IgD-negative memory B cell (primary cell): ENCODE data around the gene RPS17. TPM values are rescaled to one million over a fixed set of nuclear protein-coding genes. Genes with fewer than 3 reads are reported as not detected.
"Not testable (repeated sequence)": the region's sequence is repeated elsewhere in the genome, so short reads cannot be mapped to it uniquely, and the experiment has no call there.

Experiments used
- H3K27ac Mint-ChIP-seq, 3 donors: one replicate each; pipeline ENCODE4 v1.8.0; 2020 to 2022; ENCODE audit warnings: mild to moderate bottlenecking in 3 of 3, mixed read lengths in 3 of 3, moderate library complexity in 1 of 3
- H3K27me3 Mint-ChIP-seq: one replicate; pipeline ENCODE4 v1.8.0; 2021; ENCODE audit warnings: mixed read lengths
- H3K36me3 Mint-ChIP-seq: one replicate; pipeline ENCODE4 v1.8.0; 2020; ENCODE audit warnings: mild to moderate bottlenecking, mixed read lengths
- H3K4me1 Mint-ChIP-seq, 3 donors: one replicate each; pipeline ENCODE4 v1.8.0; 2020 to 2022; ENCODE audit warnings: mixed read lengths in 3 of 3, mild to moderate bottlenecking in 1 of 3
- H3K4me3 Mint-ChIP-seq, 4 donors: one replicate each; pipeline ENCODE4 v1.8.0; 2020 to 2022; ENCODE audit warnings: mild to moderate bottlenecking in 4 of 4, mixed read lengths in 4 of 4, moderate library complexity in 3 of 4
- H3K9me3 Mint-ChIP-seq, 3 donors: one replicate each; pipeline ENCODE4 v1.8.0; 2020 to 2021; ENCODE audit warnings: mixed read lengths in 3 of 3, mild to moderate bottlenecking in 1 of 3
- polyA plus RNA-seq: library from polyadenylated mRNA; unstranded; fragments of 300-500 nt; fragmentation: Illumina TruSeq; gene quantifications from one replicate; pipeline ENCODE4 v1.2.3, GENCODE V29; 2021

Gene RPS17
- polyA plus RNA-seq, 1 donor from 2014 or later, result 1,332 TPM

GRCh38 chr15:82538961-82539690 lies 1.1 kb downstream of the RPS17 start:
- H3K4me3 Mint-ChIP-seq, result peak overlapping the region; percentile 96 to 99 (median 98)
- H3K4me1 Mint-ChIP-seq, result peaks cover 11 to 19% (median 18%) of the 10 kb centered on the region in 3 donors
- no peaks in the 10 kb centered on the region for H3K27me3 Mint-ChIP-seq
- peak overlapping the region; percentile 97 to 98 (median 98) for H3K27ac Mint-ChIP-seq
- no peaks in the 10 kb centered on the region for H3K9me3 Mint-ChIP-seq
- H3K36me3 Mint-ChIP-seq, result peaks cover 13% of the 10 kb centered on the region

GRCh38 chr15:82537351-82537908 lies 2.8 kb downstream of the RPS17 start:
- no peaks in the 10 kb centered on the region for H3K9me3 Mint-ChIP-seq
- peaks cover 11 to 19% (median 18%) of the 10 kb centered on the region in 3 donors for H3K4me1 Mint-ChIP-seq
- peak overlapping the region in 2 of 3 donors; percentile 2 to 76 for H3K27ac Mint-ChIP-seq
- H3K27me3 Mint-ChIP-seq, result no peaks in the 10 kb centered on the region
- peaks cover 13% of the 10 kb centered on the region for H3K36me3 Mint-ChIP-seq
- peak overlapping the region in 3 of 4 donors; percentile 49 to 98 (median 83) for H3K4me3 Mint-ChIP-seq

GRCh38 chr15:82536409-82537350 lies 3.6 kb downstream of the RPS17 start:
- Mint-ChIP-seq H3K36me3 (peaks cover 13% of the 10 kb centered on the region), H3K27ac (peak overlapping the region in 1 of 3 donors; percentile 34), H3K27me3 (no peaks in the 10 kb centered on the region), H3K9me3 (no peaks in the 10 kb centered on the region), H3K4me3 (peak overlapping the region in 2 of 4 donors; percentile 5 to 98), H3K4me1 (peaks cover 11 to 19% (median 18%) of the 10 kb centered on the region in 3 donors)

DNA sequence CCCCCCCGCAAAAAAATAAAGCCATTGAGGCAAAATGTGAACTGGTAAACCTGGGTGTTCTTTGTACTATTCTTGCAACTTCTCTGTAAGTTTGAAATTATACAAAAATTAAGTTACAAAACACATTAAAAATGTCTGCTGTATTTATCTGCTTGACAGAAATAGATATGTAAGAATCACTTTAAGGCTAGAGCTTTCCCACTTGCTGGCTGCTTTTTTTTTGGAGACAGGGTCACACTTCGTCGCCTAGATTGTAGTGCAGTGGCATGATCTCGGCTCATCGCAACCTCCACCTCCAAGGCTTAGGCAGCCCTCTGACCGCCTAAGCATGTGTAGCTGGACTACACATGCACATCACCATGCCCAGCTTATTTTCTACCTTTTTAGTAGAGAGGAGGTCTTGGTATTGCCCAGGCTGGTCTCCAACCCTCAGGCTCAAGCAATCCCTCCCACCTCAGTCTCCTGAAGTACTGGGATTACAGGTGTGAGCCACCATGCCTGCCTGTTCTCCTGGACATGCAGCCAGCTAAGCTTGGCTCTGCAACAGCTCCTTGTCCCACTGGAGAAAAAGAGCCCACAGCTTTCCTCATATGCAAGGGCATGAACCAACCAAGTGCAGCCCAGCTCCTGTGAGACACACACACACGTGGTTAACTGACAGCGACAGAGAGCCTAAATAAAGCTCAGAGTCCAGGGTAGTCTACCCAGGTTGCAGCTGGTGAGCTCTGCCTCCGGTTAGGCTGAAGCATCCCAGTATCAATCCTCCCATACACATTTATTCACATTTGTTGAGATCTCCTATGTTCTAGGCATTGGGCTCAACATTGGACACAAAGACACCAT lies 4.5 kb downstream of the RPS17 start:
- Mint-ChIP-seq H3K27me3 (no peaks in the 10 kb centered on the region), H3K4me1 (peaks cover 14 to 17% (median 16%) of the 10 kb centered on the region in 3 donors), H3K9me3 (no peaks in the 10 kb centered on the region), H3K27ac (no peak overlapping the region), H3K36me3 (peaks cover 13% of the 10 kb centered on the region), H3K4me3 (peak overlapping the region in 2 of 4 donors; percentile 5 to 53)

- H3K4me1 Mint-ChIP-seq, result peaks cover 11 to 18% (median 17%) of the 10 kb centered on the region in 3 donors
- peaks cover 13% of the 10 kb centered on the region for H3K36me3 Mint-ChIP-seq
- not testable (repeated sequence) for H3K9me3 Mint-ChIP-seq, H3K27me3 Mint-ChIP-seq, H3K27ac Mint-ChIP-seq, H3K4me3 Mint-ChIP-seq
Measured at GRCh38 chr15:82535151-82535550, 5.1 kb downstream of the RPS17 start.

DNA sequence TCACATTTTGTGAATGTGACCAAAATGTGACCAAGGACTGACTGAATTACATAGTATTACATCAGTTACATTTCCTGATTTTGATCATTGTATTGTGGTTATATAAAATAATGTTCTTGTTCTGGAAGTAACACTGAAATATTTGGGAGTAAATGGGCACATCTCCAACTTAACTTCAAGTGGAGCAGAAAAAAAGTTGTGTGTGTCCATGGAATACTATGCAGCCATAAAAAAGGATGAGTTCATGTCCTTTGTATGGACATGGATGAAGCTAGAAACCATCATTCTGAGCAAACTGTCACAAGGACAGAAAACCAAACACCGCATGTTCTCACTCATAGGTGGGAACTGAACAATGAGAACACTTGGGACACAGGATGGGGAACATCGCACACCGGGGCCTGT lies 5.8 kb downstream of the RPS17 start:
- not testable (repeated sequence) for H3K27me3 Mint-ChIP-seq, H3K4me3 Mint-ChIP-seq, H3K27ac Mint-ChIP-seq, H3K9me3 Mint-ChIP-seq
- H3K36me3 Mint-ChIP-seq, result peaks cover 13% of the 10 kb centered on the region
- peaks cover 6 to 18% (median 17%) of the 10 kb centered on the region in 3 donors for H3K4me1 Mint-ChIP-seq

DNA sequence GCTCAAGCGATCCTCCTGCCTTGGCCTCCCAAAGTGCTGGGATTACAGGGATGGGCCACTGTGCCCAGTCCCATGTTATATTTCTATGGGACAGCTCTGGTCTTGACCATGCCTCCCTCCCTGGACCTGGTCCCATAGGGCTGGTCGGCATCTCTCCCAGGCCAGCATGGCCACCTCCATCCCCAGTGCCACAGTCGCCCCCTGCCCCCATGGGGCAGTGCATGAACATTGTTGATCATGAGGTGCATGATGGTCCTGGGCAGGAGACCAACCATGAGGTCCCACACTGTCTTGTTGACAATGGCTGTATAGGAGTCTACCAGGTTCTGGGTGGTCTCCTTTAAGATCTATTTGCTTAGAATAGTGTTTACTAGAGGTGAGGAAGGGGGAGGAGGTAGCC lies 6.5 kb downstream of the RPS17 start:
- Mint-ChIP-seq H3K4me1 (peaks cover 2 to 13% (median 12%) of the 10 kb centered on the region in 3 donors), H3K27ac (no peak overlapping the region), H3K27me3 (no peaks in the 10 kb centered on the region), H3K36me3 (peaks cover 11% of the 10 kb centered on the region), H3K4me3 (no peak overlapping the region), H3K9me3 (no peaks in the 10 kb centered on the region)

GRCh38 chr15:82532991-82533481 lies 7.2 kb downstream of the RPS17 start:
- peaks cover 11% of the 10 kb centered on the region for H3K36me3 Mint-ChIP-seq

GRCh38 chr15:82532383-82532990 lies 7.8 kb downstream of the RPS17 start:
- no peaks in the 10 kb centered on the region for H3K27me3 Mint-ChIP-seq
- no peak overlapping the region for H3K27ac Mint-ChIP-seq
- H3K36me3 Mint-ChIP-seq, result peaks cover 11% of the 10 kb centered on the region
- peaks cover 0 to 9% (median 7%) of the 10 kb centered on the region in 3 donors for H3K4me1 Mint-ChIP-seq
- no peak overlapping the region for H3K4me3 Mint-ChIP-seq
- H3K9me3 Mint-ChIP-seq, result no peaks in the 10 kb centered on the region

More at GRCh38 chr15:82532991-82533481, 7.2 kb downstream of the RPS17 start:
- Mint-ChIP-seq H3K4me3 (peak overlapping the region in 1 of 4 donors; percentile 17), H3K27me3 (no peaks in the 10 kb centered on the region), H3K4me1 (peaks cover 0 to 12% (median 11%) of the 10 kb centered on the region in 3 donors), H3K9me3 (no peaks in the 10 kb centered on the region), H3K27ac (no peak overlapping the region)

DNA sequence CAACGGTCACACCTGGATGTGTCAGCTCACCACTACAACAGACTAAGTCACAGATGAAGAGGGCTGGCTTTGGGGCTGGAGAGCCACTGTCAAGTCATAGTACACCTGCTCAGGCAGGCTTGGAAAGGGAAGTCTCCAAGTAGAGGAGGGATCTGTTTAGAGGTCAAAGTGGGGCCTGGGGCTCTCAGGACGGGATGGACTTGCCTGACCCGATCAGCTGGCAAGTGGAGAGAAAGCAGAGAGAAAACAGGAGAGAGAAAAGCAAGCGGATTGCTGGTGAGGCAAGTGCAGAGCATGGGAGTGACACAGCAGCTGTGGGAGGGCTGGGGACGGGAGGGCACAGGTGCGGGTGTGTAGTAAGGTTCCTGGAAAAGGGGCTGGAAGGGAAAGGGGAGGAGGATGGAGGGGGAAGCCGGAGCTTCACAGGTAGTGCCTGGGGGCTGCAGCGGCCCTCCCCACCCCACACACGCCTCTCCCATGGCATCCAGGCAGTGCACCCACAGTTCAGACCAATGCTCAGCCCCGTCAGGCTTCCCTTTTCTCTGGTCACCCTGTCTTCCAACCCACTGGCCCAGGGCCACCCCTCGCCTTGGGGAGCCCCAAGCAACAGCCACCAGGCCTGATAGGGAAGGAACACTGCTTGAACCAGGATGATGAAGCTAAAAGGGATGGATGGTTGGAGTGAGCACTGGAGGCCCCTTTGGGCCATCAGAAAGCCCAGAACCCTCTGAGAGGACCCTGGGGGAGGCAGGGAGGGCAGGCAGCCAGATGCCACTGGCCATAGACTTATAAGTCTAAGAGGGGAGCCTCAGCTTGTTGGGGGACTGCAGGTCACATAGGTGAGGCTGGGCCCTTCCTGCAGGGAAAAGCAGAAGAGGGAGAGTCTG lies 8.5 kb downstream of the RPS17 start:
- no peaks in the 10 kb centered on the region for H3K9me3 Mint-ChIP-seq
- no peak overlapping the region for H3K27ac Mint-ChIP-seq
- no peaks in the 10 kb centered on the region for H3K27me3 Mint-ChIP-seq
- H3K36me3 Mint-ChIP-seq, result peaks cover 11% of the 10 kb centered on the region
- H3K4me1 Mint-ChIP-seq, result peaks cover 0 to 7% (median 4%) of the 10 kb centered on the region in 3 donors
- no peak overlapping the region for H3K4me3 Mint-ChIP-seq

DNA sequence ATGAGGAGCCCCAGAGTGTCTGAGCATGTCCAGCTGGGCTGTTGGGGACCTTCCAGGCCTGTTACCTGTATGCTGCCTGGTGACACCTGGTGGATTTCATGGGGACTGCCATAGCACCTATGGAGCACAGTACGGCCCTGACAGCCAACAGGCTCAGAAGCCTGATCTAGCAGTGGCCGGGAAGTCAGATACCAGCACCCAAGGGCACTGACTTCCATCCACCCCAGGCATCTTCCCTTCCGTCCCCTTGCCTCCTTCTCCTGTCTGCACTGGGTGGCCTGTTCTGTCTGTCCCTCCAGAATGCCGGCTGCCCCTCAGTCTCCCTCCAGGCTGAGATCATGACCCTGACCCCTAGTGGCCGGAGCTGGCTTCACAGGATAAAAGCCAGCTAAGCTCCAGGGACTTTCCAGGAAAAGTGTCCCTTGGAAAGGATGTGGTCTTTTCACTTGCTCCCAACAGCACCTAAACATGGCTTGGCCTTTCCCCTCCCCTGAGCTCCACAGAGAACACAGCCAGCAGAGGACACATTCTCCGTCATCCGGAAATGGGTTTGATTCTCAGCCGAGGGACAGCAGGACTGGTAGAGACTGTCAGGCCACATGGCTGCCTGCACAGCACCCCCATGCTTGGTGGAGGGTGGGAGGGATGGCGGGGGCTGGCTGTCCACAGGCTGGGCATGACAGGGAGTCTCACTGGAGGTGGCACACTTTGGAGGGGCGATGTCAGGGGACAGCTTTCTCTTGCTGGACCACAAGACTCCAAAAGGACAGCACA lies 9.5 kb downstream of the RPS17 start:
- peak overlapping the region in 2 of 3 donors; percentile 1 to 90 for H3K27ac Mint-ChIP-seq
- H3K36me3 Mint-ChIP-seq, result peaks cover 7% of the 10 kb centered on the region

DNA sequence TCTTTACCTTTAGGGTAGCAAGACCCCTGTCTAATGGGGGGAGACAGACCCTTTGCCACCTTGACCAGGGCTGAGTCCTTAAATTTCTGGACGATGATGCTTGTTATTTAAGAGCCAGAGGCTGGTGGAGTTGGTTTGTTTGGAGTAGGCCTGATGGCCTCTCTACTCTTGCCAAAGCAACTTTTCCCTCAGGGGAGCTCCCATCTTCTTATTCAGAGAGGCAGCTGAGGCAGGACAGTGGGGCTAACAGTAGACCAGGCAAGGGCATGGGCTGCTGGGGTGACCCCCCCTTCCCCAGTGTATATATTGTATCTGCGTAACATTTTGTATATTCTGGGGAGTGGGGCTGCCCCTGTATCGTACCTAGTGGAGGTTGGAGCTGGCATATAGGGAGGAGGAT lies 10.3 kb downstream of the RPS17 start:
- Mint-ChIP-seq H3K9me3 (no peaks in the 10 kb centered on the region), H3K36me3 (peaks cover 5% of the 10 kb centered on the region), H3K4me1 (peaks cover 0 to 7% (median 4%) of the 10 kb centered on the region in 3 donors), H3K4me3 (no peak overlapping the region), H3K27ac (peak overlapping the region in 1 of 3 donors; percentile 1), H3K27me3 (no peaks in the 10 kb centered on the region)

More for the DNA sequence above, 9.5 kb downstream of the RPS17 start:
- Mint-ChIP-seq H3K4me3 (peak overlapping the region; percentile 6 to 96 (median 80)), H3K9me3 (no peaks in the 10 kb centered on the region), H3K27me3 (no peaks in the 10 kb centered on the region), H3K4me1 (peaks cover 0 to 7% (median 4%) of the 10 kb centered on the region in 3 donors)
